HG02840 (cell line): ENCODE measurements around the gene NKAIN1.
"Not testable (repeated sequence)": the region's sequence is repeated elsewhere in the genome, so short reads cannot be mapped to it uniquely, and the experiment has no call there.

Experiments
- ATAC-seq: cut with Tn5 transposase; IDR thresholded peaks from one replicate; pipeline ENCODE4 v1.9.1; 2021; ENCODE audit warnings: mild to moderate bottlenecking, moderate library complexity, moderate number of reproducible peaks; ENCODE audit not compliant: unreplicated experiment, low FRiP score

NKAIN1 gene

DNA sequence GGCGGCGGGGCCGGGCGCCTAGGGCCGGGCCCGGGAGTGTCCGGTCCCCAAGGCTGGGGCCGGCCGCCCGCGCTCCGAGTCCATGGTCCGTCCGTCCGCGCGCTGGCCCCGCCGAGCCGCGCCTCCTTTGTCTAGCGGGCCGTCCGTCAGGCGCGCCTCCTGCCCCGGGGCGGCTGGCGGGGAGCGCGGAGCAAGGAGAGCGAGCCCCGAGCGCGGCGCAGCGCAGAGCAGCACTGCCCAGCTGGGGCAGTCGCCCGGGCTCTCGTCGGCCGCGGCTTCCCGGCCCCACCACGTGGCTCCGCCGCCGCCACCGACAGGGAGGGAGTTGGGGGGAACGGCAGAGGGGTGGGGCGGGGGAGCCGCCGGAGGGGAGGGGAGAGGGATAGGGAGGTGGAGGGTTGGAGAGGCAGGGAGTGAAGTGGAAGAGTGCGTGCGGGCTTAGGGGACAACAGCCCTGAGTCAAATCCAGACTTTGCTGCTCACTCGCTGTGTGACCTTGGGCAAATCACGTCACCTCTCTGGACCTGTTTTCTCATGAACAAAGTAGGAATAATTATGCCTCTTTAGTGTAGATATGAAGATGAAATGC, at the start of gene NKAIN1:
Gene NKAIN1 (minus strand): TSS at position 235 of the 589 bp plus-strand sequence. CDS start 340 bp downstream, outside the sequence.
- no peak for ATAC-seq

DNA sequence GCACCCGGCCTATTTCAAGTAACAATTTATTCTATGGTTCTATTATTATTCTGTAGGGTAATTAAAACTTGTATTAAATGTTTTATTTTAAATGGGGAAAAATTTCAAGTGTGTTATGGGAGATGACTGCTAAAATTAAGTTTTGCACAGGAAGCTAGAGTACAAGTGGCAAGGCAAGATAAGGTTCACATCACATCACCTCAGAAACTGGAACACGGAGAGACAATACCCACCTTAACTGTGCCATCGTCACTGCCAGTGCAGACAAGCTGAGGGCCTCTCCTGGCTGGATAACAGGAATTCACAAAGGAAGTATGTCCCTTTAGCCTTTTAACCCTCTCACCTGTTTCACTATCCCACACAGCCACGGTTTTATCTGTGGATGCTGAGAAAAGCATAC, 49.3 kb upstream of the NKAIN1 start:
- ATAC-seq, result no peak

DNA sequence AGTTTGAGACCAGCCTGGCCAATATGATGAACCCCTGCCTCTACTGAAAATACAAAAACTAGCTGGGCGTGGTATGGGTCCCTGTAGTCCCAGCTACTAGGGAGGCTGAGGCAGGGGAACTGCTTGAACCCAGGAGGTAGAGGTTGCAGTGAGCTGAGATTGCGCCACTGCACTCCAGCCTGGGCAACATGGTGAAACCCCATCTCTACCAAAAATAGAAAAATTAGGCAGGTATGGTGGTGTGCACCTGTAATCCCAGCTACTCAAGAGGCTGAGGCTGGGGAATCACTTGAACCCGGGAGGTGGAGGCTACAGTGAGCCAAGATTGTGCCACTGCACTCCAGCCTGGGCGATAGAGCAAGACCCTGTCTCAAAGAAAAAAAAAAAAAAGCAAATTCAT, 48.1 kb upstream of the NKAIN1 start:
- ATAC-seq, result not testable (repeated sequence)

DNA sequence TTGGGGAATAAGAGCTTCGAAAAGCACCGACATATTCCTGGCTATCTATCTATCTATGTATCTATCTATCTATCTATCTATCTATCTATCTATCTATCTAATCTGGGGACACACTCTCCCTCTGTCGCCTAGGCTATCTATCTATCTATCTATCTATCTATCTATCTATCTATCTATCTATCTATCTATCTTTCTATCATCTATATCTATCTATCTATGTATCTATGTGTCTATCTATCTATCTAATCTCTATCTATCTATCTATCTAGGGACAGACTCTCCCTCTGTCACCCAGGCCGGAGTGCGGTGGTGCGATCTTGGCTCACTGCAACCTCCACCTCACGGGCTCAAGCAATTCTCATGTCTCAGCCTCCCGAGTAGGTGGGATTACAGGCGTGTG, 42.7 kb upstream of the NKAIN1 start:
- ATAC-seq, result not testable (repeated sequence)

DNA sequence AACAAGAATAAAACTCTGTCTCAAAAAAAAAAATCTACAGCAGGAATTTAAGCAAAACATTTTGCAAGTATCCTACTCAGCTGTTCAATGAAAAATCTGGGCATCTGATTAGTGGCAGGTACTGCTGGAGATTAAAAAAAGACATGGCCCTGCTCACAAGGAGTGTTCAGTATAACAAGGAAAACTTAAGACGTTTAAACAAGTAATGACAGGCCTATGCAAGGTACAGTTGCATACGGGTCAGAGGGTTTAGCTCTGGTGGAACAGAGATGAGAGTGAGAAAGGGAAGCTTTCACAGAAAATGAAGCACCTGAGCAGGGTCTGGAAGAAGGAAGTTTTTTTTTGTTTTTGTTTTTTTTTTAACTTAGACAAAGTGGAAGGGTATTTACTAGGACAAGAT, 33.9 kb upstream of the NKAIN1 start:
- no peak for ATAC-seq

DNA sequence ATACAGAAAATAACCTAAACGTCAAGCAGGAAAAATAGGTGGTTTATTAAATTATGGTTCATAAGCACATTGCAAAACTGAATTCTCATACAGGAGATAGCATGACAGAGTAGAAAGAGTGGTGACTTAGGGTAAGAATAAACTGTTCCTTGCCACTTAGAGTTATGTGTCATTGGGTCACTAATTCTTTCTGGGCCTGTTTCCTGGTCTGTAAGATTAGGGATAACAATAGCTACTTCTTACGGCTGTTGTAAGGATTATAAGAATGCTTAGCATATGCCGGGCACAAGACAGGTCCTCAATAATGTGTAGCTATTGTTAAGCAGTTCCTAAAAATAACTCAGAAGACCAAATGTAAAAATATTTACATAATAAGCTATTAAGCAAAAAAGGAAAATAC, 32.7 kb upstream of the NKAIN1 start:
- no peak for ATAC-seq

DNA sequence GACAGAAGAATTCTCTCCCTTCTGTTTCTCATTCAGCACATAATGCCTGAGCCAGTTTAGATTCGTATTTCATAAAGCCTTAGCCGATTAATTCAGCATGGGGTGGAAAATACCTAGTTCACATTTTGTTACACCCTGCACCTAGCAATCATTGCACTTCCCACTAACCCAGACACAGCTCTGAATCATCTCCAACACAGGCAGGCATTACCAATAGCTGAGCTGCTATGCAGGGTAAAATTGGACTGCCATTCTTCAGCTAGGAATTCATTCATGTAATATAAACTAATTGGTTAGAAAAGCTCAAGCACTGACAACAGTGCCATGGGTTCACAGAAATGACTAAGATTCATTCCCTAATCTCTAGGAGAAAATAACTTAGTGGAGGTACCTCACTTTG, 26.9 kb upstream of the NKAIN1 start:
- ATAC-seq, result no peak

DNA sequence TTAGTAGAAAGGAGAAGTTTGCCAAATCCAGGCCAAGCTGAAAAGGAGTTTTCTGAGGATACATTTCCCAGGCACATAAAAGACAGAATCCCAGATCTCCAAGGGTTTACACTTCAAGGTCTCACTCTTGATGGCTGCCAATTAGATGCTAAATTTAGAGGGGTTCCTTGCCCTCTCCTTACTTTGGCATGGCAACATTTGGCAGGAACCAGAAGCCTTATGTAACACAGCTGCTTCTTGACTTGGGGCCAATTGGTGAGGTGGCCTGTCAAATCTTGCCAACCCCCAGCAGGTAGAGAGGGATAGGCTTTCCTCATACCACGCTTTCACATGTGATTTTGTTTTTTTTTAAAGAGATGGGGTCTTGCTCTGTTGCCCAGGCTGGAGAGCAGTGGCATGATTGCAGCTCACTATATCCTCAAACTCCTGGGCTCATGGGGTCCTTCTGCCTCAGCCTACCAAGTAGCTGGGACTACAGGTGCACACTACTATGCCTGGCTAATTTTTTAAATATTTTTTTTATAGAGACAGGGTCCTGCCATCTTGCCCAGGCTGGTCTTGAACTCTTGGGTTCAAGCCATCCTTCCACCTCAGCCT, 25.2 kb upstream of the NKAIN1 start:
- no peak for ATAC-seq

DNA sequence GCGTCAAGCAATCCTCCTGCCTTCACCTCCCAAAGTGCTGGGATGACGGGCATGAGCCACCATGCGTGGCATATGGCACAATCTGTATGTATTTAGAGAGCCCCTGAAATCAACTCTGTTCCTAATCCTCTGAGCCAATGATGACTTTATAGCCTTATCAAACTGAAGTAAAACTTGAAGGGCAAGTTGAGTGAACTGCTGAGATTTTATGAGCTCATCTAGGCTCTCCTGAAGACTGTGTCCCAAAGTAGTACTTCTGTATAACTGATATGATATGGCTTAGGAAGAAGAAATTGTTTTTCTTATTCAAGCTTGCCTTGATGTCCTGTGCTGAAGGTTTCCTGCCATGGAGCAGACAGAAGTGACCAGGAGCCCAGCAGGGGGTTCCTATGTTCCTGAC, 23.7 kb upstream of the NKAIN1 start:
- ATAC-seq, result no peak

DNA sequence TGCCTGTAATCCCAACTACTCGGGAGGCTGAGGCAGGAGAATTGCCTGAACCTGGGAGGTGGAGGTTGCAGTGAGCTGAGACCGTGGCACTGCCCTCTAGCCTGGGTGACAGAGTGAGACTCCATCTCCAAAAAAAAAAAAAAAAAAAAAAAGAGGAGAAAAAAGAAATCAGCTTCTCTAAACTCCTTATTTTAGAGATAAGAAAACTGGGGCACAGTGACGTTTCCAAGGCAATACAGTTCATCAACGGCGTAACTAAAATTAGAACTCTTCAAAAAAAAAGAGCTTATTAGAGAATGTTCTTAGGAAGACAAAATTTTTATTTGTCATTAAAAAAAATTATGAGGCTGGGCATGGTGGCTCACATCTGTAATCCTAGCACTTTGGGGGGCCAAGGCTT, 22.7 kb upstream of the NKAIN1 start:
- ATAC-seq, result not testable (repeated sequence)

DNA sequence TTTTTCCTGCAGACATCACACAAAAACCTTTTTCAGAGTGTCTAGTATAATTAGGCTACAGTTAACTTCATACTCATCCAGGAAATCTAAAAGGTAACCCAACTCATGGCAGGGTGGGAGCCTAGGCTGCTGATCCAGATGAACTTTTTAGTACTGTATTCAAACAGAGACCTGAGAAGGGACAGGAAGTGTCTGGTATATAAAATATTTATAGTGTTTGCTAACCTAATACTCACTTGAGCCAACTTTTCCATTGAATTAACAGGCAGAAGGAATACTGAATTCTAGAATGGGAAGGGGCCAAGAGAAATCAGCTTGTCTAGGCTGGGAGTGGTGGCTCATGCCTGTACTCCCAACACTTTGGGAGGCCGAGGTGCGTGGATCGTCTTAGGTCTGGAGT, 22.2 kb upstream of the NKAIN1 start:
- no peak for ATAC-seq

DNA sequence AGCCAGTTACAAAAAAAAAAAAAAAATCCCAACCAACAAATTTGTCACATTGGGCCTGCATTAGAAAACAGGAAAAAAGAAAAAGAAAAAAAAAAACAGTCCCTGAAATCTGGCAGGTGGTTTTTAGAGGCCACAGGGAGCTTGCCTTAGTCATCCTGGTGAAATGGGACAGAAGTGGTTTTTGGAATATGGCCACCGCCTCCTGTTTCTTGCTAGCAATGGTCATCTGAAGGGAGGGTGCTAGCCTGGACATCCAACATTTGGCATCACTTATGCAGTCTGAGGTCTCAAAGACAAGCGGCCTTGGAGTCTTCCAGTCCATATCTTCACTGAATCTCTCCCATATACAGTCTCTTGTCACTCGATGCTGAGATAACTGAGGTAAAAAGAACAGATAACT, 20.1 kb upstream of the NKAIN1 start:
- ATAC-seq, result no peak

DNA sequence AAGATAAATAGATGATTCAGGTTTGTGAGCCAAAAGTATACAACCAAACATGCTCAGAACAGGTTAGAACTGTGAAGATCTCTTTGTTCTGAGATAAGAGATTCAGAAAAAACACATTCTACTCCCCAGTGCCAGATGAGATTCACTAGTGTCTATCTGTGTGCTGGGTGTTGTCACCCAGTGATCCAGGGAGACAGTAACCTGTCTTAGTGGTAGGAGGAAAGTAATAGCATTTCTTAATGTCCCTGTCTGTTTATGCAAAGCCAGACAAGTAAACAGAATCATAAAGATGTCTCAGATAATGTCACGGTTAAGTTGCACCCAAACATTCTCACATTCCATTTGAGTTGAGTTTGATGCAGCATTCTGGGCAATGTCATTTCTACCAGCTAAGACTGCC, 18.9 kb upstream of the NKAIN1 start:
- no peak for ATAC-seq

DNA sequence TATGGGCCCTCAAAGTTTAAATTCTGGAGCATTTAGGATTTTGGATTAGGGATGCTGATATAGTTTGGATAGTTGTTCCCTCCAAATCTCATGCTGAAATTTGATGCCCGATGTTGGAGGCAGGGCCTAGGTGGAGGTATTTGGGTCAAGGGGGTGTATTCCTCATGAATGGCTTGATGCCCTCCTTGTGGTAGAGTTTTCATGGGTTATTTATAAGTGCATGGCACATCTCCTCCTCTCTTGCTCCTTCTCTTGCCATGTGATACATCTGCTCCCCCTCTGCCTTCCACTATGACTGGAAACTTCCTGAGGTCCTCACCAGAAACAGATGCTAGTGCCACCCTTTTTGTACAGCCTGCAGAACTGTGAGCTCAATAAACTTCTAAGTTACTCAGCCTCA, 17.5 kb upstream of the NKAIN1 start:
- ATAC-seq, result no peak

DNA sequence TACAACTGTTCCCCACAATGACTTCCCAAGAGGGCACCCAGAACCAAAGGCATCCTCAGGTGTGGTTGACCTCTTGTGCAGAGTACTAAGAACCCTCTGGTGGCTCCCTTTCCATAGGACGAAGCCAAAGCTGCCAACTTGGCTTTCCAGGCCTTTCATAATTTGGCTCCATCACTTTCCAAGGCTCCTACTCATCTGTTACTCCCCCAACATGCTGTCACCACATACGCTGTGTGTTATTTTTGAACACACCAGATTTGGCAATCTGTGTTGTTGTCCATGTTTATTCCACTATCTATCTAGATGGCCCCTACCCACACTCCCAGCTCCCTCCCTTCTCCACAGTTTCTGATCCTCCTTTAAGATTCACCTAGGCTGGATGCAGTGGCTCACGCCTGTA, 10.2 kb upstream of the NKAIN1 start:
- no peak for ATAC-seq

DNA sequence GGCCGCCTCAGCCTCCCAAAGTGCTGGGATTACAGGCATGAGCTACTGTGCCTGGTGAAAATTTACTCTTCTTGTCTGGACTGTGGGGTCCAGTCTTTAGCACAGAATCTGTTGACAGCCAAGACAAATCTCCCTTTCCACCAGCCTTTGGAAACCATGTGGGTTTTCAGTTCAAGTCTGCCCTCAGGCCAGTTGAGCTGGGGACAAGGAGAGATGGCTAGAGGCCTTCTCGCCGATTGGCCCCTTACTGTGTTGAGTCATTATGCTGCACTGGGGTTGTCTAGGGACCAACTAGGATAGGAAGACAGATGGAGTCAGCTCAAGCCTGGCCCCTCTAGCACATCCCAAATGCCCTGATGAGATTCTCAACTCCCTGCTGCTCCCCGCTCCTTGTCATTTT, 8.6 kb upstream of the NKAIN1 start:
- no peak for ATAC-seq

DNA sequence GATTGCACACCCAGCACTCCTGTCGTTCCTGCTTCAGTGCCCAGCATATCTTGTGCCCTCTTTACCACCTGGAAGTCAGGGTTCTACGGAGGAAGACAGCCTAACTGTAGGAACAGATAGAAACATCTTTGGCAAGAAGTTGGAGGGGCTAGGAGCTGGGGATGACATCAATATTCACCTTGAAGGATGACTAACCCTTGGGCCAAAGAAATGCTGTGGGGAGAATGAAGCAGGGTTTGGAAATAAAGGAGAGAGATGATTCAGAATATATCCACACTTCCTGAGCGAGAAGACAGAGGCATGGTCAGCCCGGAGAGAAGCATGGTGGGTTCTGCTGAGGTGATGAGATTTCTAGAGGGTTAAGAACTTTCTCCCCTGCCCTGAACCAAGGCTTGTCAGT, 4.6 kb upstream of the NKAIN1 start:
- no peak for ATAC-seq

DNA sequence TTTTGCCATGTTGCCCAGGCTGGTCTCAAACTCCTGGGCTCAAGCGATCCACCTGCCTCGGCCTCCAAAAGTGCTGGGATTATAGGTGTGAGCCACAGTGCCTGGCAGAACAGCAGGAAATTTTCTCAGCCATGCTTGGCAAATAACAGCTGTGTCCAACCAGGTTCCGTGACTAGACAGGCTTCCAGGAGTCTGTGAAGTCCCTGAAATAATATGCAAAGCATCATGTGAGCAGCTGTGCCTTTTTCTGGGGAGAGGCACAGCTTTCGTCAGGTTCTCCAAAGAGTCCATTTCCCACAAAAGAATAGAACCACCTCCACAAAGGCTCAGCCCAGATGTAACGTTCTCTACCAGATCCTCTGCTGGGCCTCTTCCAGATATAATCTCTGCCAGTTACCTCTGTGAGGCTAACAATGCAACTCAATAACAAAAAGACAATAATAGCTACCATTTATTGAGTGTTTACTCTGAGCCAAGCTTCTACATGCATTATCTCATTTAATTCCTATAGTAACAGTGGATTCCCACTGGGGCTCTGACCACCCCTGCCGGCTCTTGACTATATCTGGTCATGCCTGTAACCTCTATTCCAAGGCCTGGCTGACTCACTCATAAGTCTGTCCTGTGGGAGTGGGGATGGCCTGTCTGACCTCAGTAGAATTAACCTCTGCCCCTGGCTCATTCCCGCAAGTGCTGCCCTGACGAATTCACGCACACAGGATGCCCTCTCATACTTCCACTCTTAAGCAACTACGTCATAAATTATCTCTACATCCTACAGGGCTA, 4.0 kb upstream of the NKAIN1 start:
- ATAC-seq, result no peak

DNA sequence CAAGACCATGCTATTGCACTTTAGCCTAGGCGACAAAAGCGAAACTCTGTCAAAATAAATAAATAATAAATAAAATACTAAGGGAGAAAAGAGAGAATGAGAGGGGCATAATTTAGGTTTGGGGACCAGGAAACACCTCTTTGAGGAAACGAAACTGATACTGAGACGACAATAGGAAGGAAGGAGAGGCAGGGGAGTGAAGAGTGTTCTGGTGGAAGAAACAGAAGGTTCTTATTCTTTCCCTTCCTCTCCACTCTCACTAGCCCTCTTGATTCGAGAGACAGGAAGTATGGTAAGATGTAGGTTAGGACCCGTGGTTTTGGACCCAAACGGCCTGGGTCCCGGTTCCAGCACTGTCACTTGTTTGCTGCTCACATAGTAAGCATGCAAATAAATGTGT, 1.6 kb upstream of the NKAIN1 start:
- ATAC-seq, result no peak

DNA sequence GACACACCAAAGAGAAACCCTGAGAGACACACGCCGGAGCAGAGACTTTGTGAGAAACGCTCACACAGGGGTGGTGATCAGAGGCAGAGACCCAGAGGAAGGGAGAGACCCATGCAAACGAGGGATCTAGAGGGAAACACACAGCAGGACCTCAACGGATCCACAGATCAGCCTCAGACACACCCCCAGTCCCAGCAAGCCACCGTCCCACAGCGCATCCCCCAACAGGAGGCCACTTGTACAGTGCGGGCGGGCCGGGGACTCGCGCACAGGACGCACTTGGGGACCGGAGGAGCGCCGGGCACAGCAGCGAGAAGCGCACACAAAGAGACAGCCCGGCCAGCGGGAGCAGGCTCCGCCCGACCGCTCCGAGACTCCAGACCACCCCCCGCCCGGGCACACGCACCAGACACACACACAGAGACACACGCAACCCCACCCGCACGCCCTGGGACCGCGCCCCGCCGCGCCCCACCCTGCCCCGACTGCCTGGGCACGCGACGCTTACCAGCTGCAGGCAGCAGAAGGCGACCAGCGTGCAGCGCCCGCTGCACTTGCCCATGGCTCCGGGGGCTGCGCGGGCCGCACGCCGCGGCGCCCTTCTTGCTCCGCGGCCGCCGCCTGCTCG, 587 bp downstream of the NKAIN1 start:
- ATAC-seq, result no peak

DNA sequence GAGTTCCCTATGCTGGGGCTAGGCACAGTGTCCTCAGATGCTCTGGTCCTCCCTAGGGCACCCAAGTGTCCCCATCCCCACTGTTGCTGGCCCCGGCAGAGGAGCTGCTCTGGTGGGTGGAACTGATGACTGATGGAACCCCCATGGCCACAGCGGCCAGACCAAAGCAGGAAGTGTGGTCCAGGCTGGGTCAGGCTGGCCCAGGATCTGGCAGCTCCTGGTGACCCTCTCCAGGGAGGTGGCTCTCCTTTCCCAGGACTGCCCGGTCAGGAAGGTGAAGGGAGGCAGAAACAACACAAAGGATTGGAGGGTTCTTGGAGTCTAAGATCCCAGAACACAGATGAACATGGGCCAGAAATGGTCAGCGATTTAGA, 1.1 kb downstream of the NKAIN1 start:
- ATAC-seq, result no peak

DNA sequence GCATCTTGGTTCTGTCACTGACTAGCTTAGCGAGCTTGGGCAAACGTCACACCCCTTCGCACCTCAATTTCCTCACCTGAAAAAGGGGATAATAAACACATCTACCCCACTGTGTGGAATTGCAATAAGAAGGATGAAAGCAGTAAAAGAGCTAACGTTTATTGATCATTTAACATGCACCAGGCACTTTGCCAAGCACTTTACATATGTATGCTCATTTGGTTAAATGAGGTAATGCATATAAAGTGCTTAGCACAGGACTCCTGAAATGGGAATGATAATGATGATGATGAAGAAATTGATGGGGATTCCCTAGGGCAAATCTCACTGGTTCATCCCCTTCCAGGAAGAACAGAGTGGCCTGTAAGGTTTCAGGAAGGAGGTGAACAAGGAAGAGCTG, 4.8 kb downstream of the NKAIN1 start:
- ATAC-seq, result no peak
